H1 (cell line): Measurements from ENCODE around the gene NANOGP8. TPM values are rescaled to one million over a fixed set of nuclear protein-coding genes. Genes with fewer than 3 reads are reported as not detected.

Source experiments
- CBX5 ChIP-seq: fragments of 300-800, 300-1000 bp; sonication (generic); IDR thresholded peaks from 2 replicates; pipeline ENCODE4 v1.7.1; 2016; ENCODE audit warnings: antibody characterized with exemption, low read length, low read depth
- GABPA ChIP-seq: IDR thresholded peaks from 2 replicates; pipeline ENCODE4 v1.6.1; 2011; ENCODE audit warnings: mild to moderate bottlenecking, low read length, moderate library complexity, borderline replicate concordance; ENCODE audit not compliant: insufficient read depth
- POU5F1 ChIP-seq: IDR thresholded peaks from 2 replicates; pipeline ENCODE4 v1.6.1; 2011; ENCODE audit warnings: low read depth, mild to moderate bottlenecking, low read length, moderate library complexity
- RFX5 ChIP-seq: IDR thresholded peaks from 2 replicates; pipeline ENCODE4 v1.6.1; 2011; ENCODE audit warnings: low read depth, low read length, improper control_type of control experiment, borderline replicate concordance
- polyA plus RNA-seq, 7 experiments: library from polyadenylated mRNA; depleted of rRNA in 3 of 7; stranded (reverse) in 5 of 7; unstranded in 2 of 7; fragments of >200 nt in 5 of 7; fragments of 200-250 nt in 2 of 7; gene quantifications; 1 replicate in 5 of 7; 2 replicates in 1 of 7; 4 replicates in 1 of 7; pipeline versions ENCODE4 v1.2.1 to v1.2.3, GENCODE V29; 2011 to 2013; ENCODE audit warnings: missing spikeins in 2 of 7, mixed read lengths in 2 of 7
- total RNA-seq: library from RNA; stranded (reverse); fragmentation: NEBNext Ultra II Directional; extraction: Animal tissue kit (Norgen Biotek cat#: 25700); gene quantifications from 2 replicates; pipeline ENCODE4 v1.2.1, GENCODE V29; 2021

Gene NANOGP8
- total and polyA plus RNA-seq, 2 of the 8 experiments (the other 6 are each of a cell fraction or from before 2014, with no cell fraction given), result 23.3 to 40.6 TPM

DNA sequence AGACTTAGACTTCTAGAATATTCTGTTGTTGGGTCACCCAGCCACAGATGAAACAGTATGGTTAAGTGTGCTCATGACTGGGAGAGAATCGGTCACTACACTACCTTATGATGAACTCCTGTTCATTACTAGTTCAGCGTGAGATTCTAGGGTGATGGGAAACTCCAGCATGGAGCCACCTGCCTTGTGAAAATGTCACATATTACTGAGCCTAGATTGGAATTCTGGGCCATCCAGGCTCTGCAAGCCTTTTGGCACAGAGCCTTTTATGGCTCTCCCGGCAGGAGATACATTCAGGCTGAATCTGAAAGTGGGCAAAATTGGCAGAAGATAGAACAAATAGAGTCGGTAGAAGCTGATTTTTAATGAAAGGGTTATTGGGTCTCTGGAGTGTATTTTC, 19.0 kb downstream of the NANOGP8 start (continued):
- TF ChIP-seq CBX5, result no peak
- TF ChIP-seq RFX5, result no peak
- no peak for TF ChIP-seq POU5F1
- no peak for TF ChIP-seq GABPA
- TF ChIP-seq, all 59 proteins: peak for 0
